GM18861 (cell line): ENCODE results near the gene METTL22.

Experiments
- ATAC-seq: cut with Tn5 transposase; IDR thresholded peaks from one replicate; pipeline ENCODE4 v1.9.1; 2021; ENCODE audit not compliant: unreplicated experiment

Gene METTL22

GRCh38 chr16:8621572-8622314 is at the start of gene METTL22:
METTL22 (plus strand) TSS chr16:8621698; CDS start chr16:8625666, 3,968 bp downstream.
- peak; percentile 73 for ATAC-seq

GRCh38 chr16:8572063-8572918 is 49.2 kb upstream of the METTL22 start:
- no peak for ATAC-seq

- ATAC-seq, result no peak
Observed at GRCh38 chr16:8572919-8573724, 48.4 kb upstream of the METTL22 start.

GRCh38 chr16:8575399-8575798 is 46.1 kb upstream of the METTL22 start:
- ATAC-seq, result no peak

GRCh38 chr16:8576141-8577004 is 45.1 kb upstream of the METTL22 start:
- ATAC-seq, result no peak

- ATAC-seq, result no peak
Observed at GRCh38 chr16:8577678-8578304, 43.7 kb upstream of the METTL22 start.

GRCh38 chr16:8579559-8579958 is 41.9 kb upstream of the METTL22 start:
- no peak for ATAC-seq

GRCh38 chr16:8581831-8582580 is 39.5 kb upstream of the METTL22 start:
- ATAC-seq, result no peak

GRCh38 chr16:8583199-8583598 is 38.3 kb upstream of the METTL22 start:
- ATAC-seq, result no peak

- ATAC-seq, result no peak
Observed at GRCh38 chr16:8583732-8584131, 37.8 kb upstream of the METTL22 start.

- ATAC-seq, result no peak
Observed at GRCh38 chr16:8585041-8585440, 36.5 kb upstream of the METTL22 start.

- ATAC-seq, result no peak
Observed at GRCh38 chr16:8585857-8586256, 35.6 kb upstream of the METTL22 start.

GRCh38 chr16:8587065-8587464 is 34.4 kb upstream of the METTL22 start:
- ATAC-seq, result no peak

- no peak for ATAC-seq
Observed at GRCh38 chr16:8588682-8589056, 32.8 kb upstream of the METTL22 start.

- ATAC-seq, result no peak
Observed at GRCh38 chr16:8589057-8589899, 32.2 kb upstream of the METTL22 start.

- no peak for ATAC-seq
Observed at GRCh38 chr16:8589900-8590688, 31.4 kb upstream of the METTL22 start, which contains the start of gene TMEM114. TMEM114 (minus strand) TSS chr16:8590511; CDS start chr16:8589838, 673 bp downstream.

- no peak for ATAC-seq
Observed at GRCh38 chr16:8590811-8591210, 30.7 kb upstream of the METTL22 start.
